CD14-positive monocyte (primary cell): ENCODE measurements around the gene ZNF687. TPM values are rescaled to one million over a fixed set of nuclear protein-coding genes. Genes with fewer than 3 reads are reported as not detected.

ENCODE experiments used
- DNase-seq, 3 donors: peaks; one replicate each; pipeline ENCODE4 v3.0.0-alpha.2; 2011 to 2022
- H2AFZ ChIP-seq: 2 replicates; pipeline ENCODE4 v1.6.0; 2012; ENCODE audit warnings: mild to moderate bottlenecking, low read depth, low read length, inconsistent platforms; ENCODE audit not compliant: insufficient read depth, poor library complexity, severe bottlenecking
- H3K27ac ChIP-seq, 2 donors: 1 replicate in 1 of 2; 2 replicates in 1 of 2; pipeline ENCODE4 v1.5.1; 2012 to 2013; ENCODE audit warnings: low read length in 2 of 2, control low read depth in 1 of 2, inconsistent platforms in 1 of 2, low read depth in 1 of 2, mild to moderate bottlenecking in 1 of 2
- H3K27me3 ChIP-seq, 2 donors: one replicate each; pipeline versions ENCODE4 v1.6.0 to v1.6.1; 2011 to 2013; ENCODE audit warnings: low read length in 2 of 2; ENCODE audit not compliant: control insufficient read depth in 2 of 2, insufficient read depth in 2 of 2
- H3K36me3 ChIP-seq, 2 donors: replicated peaks in 1 of 2; 1 replicate in 1 of 2; 2 replicates in 1 of 2; pipeline versions ENCODE4 v1.5.1 to v1.6.1; 2012 to 2013; ENCODE audit warnings: low read length in 2 of 2, control low read depth in 1 of 2, inconsistent platforms in 1 of 2, mild to moderate bottlenecking in 1 of 2; ENCODE audit not compliant: insufficient read depth in 2 of 2, control insufficient read depth in 1 of 2
- H3K4me1 ChIP-seq, 2 donors: 1 replicate in 1 of 2; 2 replicates in 1 of 2; pipeline versions ENCODE4 v1.5.1 to v1.6.1; 2012 to 2013; ENCODE audit warnings: low read length in 2 of 2, control low read depth in 1 of 2, inconsistent platforms in 1 of 2, mild to moderate bottlenecking in 1 of 2, moderate library complexity in 1 of 2; ENCODE audit not compliant: insufficient read depth in 2 of 2, control insufficient read depth in 1 of 2
- H3K4me2 ChIP-seq: replicated peaks from 2 replicates; pipeline ENCODE3; 2012; ENCODE audit warnings: low read length, moderate library complexity, mild to moderate bottlenecking; ENCODE audit not compliant: poor library complexity, severe bottlenecking; ENCODE audit errors: extremely low read depth
- H3K4me3 ChIP-seq, 3 experiments: fragments of 200-600 bp in 1 of 3; sonication (generic) in 1 of 3; replicated peaks in 1 of 3; 1 replicate in 2 of 3; 2 replicates in 1 of 3; pipeline ENCODE4 v1.5.1; 2011 to 2013; ENCODE audit warnings: low read length in 3 of 3, mild to moderate bottlenecking in 3 of 3, control low read depth in 2 of 3, low read depth in 2 of 3, inconsistent platforms in 1 of 3, moderate library complexity in 1 of 3
- H3K79me2 ChIP-seq: 2 replicates; pipeline ENCODE4 v1.6.0; 2012; ENCODE audit warnings: mild to moderate bottlenecking, control low read depth, inconsistent platforms, low read length, moderate library complexity; ENCODE audit not compliant: insufficient read depth
- H3K9ac ChIP-seq: 2 replicates; pipeline ENCODE4 v1.6.0; 2017; ENCODE audit warnings: low read length, mild to moderate bottlenecking; ENCODE audit not compliant: insufficient read depth, poor library complexity, severe bottlenecking
- H3K9me3 ChIP-seq, 2 donors: replicated peaks in 1 of 2; 1 replicate in 1 of 2; 2 replicates in 1 of 2; pipeline versions ENCODE4 v1.5.1 to v1.6.1; 2012 to 2013; ENCODE audit warnings: low read length in 2 of 2, control low read depth in 1 of 2; ENCODE audit not compliant: control insufficient read depth in 1 of 2, insufficient read depth in 1 of 2
- H4K20me1 ChIP-seq: 2 replicates; pipeline ENCODE4 v1.6.0; 2012; ENCODE audit warnings: mild to moderate bottlenecking, low read length, control low read depth, moderate library complexity; ENCODE audit not compliant: insufficient read depth
- H3K27ac Mint-ChIP-seq, 7 donors: one replicate each; pipeline ENCODE4 v1.8.0; 2020; ENCODE audit warnings: mild to moderate bottlenecking in 7 of 7, mixed read lengths in 7 of 7, moderate library complexity in 6 of 7, inconsistent platforms in 2 of 7
- H3K27me3 Mint-ChIP-seq, 3 donors: one replicate each; pipeline ENCODE4 v1.8.0; 2021 to 2022; ENCODE audit warnings: low read depth in 3 of 3, mild to moderate bottlenecking in 3 of 3, mixed read lengths in 3 of 3, moderate library complexity in 3 of 3, inconsistent platforms in 1 of 3
- H3K36me3 Mint-ChIP-seq, 2 donors: one replicate each; pipeline ENCODE4 v1.8.0; 2020; ENCODE audit warnings: mixed read lengths in 2 of 2, inconsistent platforms in 1 of 2, mild to moderate bottlenecking in 1 of 2
- H3K4me1 Mint-ChIP-seq: one replicate; pipeline ENCODE4 v1.8.0; 2020; ENCODE audit warnings: mild to moderate bottlenecking, mixed read lengths
- H3K4me3 Mint-ChIP-seq, 2 donors: one replicate each; pipeline ENCODE4 v1.8.0; 2020; ENCODE audit warnings: mild to moderate bottlenecking in 2 of 2, mixed read lengths in 2 of 2, moderate library complexity in 1 of 2
- H3K9me3 Mint-ChIP-seq, 7 donors: one replicate each; pipeline ENCODE4 v1.8.0; 2020 to 2022; ENCODE audit warnings: mixed read lengths in 7 of 7, mild to moderate bottlenecking in 6 of 7, moderate library complexity in 6 of 7, inconsistent platforms in 2 of 7
- CTCF ChIP-seq: fragments of 200-600 bp; IDR thresholded peaks from one replicate; pipeline ENCODE4 v1.8.0; 2022; ENCODE audit warnings: antibody characterized with exemption, mild to moderate bottlenecking
- WGBS: methylation state at CpG from one replicate; pipeline ENCODE4 v1.1.5; 2013; ENCODE audit warnings: missing lambda C conversion rate; ENCODE audit not compliant: insufficient coverage; 5-methylcytosine and 5-hydroxymethylcytosine counted together
- intact Hi-C, 2 donors: fragments of 100-400 bp; cut with micrococcal nuclease; formaldehyde crosslinking; loops; one replicate each; pipeline versions ENCODE4 v1.15.0 to v1.15.1; 2023
- polyA plus RNA-seq, 3 donors: library from polyadenylated mRNA; depleted of rRNA in 1 of 3; unstranded in 2 of 3; stranded (reverse) in 1 of 3; fragments of 300-500 nt in 2 of 3; fragments of >200 nt in 1 of 3; fragmentation: Illumina TruSeq in 2 of 3; gene quantifications; 1 replicate in 2 of 3; 2 replicates in 1 of 3; pipeline ENCODE4 v1.2.3, GENCODE V29; 2012 to 2021

Gene ZNF687
- polyA plus RNA-seq, 3 donors = 1.3 to 26.5 (median 1.8) TPM

GRCh38 chr1:151290709-151291303 lies 8.7 kb downstream of the ZNF687 start:
- no peak overlapping the region for H3K4me3 ChIP-seq
- peaks cover 96 to 98% of the 10 kb centered on the region in 2 donors for H3K36me3 ChIP-seq
- H3K27ac Mint-ChIP-seq = peak overlapping the region in 2 of 7 donors; percentile 23 to 87
- H3K4me3 Mint-ChIP-seq = no peak overlapping the region
- H3K4me1 Mint-ChIP-seq = peaks cover 16% of the 10 kb centered on the region
- H3K4me1 ChIP-seq = peaks cover 7 to 11% of the 10 kb centered on the region in 2 donors
- H3K4me2 ChIP-seq = no peak overlapping the region
- H3K9ac ChIP-seq = no peak overlapping the region
- peak overlapping the region in 1 of 2 donors; percentile 32 for H3K27ac ChIP-seq
- H3K79me2 ChIP-seq = peaks cover 39% of the 10 kb centered on the region
- no peak for DNase-seq
- WGBS = 66% methylated on average over 16 of the region's 19 CpGs
- peaks cover 83% of the 10 kb centered on the region for H4K20me1 ChIP-seq
- intact Hi-C loops = no loop called here
- no peaks in the 10 kb centered on the region for H3K27me3 Mint-ChIP-seq
- no peak overlapping the region for H2AFZ ChIP-seq
- TF ChIP-seq CTCF = no peak
- no peaks in the 10 kb centered on the region for H3K9me3 ChIP-seq
- H3K36me3 Mint-ChIP-seq = peaks cover 81 to 97% of the 10 kb centered on the region in 2 donors
- no peaks in the 10 kb centered on the region for H3K27me3 ChIP-seq
- peaks cover 0 to 2% (median 0%) of the 10 kb centered on the region in 7 donors for H3K9me3 Mint-ChIP-seq

GRCh38 chr1:151292207-151293030 lies 10.3 kb downstream of the ZNF687 start:
- Mint-ChIP-seq H3K4me1 (peaks cover 16% of the 10 kb centered on the region), H3K9me3 (peaks cover 0 to 2% (median 0%) of the 10 kb centered on the region in 7 donors), H3K36me3 (peaks cover 77 to 97% of the 10 kb centered on the region in 2 donors), H3K4me3 (no peak overlapping the region), H3K27me3 (peaks cover 0 to 2% (median 0%) of the 10 kb centered on the region in 3 donors), H3K27ac (peak overlapping the region in 6 of 7 donors; percentile 43 to 87 (median 56))
- peaks cover 23% of the 10 kb centered on the region for H3K79me2 ChIP-seq
- no peak overlapping the region for H3K4me2 ChIP-seq
- peaks cover 66% of the 10 kb centered on the region for H4K20me1 ChIP-seq
- peak overlapping the region in 1 of 2 donors; percentile 53 for H3K27ac ChIP-seq
- intact Hi-C loops = no loop called here
- H3K4me1 ChIP-seq = peaks cover 7 to 11% of the 10 kb centered on the region in 2 donors
- peak; percentile 21 for TF ChIP-seq CTCF
- no peak overlapping the region for H2AFZ ChIP-seq
- no peaks in the 10 kb centered on the region for H3K27me3 ChIP-seq
- no peak for DNase-seq
- H3K4me3 ChIP-seq = no peak overlapping the region
- no peaks in the 10 kb centered on the region for H3K9me3 ChIP-seq
- 80% methylated on average over 3 of the region's 13 CpGs for WGBS
- H3K36me3 ChIP-seq = peaks cover 94 to 98% of the 10 kb centered on the region in 2 donors
- no peak overlapping the region for H3K9ac ChIP-seq
